ENCODE results near the gene LRRC8B. TPM values are rescaled to one million over a fixed set of nuclear protein-coding genes. Genes with fewer than 3 reads are reported as not detected.
"Not testable (repeated sequence)": the region's sequence is repeated elsewhere in the genome, so short reads cannot be mapped to it uniquely, and the experiment has no call there.

Gene LRRC8B
- total RNA-seq, 1 donor from 2014 or later = 17.7 TPM

DNA sequence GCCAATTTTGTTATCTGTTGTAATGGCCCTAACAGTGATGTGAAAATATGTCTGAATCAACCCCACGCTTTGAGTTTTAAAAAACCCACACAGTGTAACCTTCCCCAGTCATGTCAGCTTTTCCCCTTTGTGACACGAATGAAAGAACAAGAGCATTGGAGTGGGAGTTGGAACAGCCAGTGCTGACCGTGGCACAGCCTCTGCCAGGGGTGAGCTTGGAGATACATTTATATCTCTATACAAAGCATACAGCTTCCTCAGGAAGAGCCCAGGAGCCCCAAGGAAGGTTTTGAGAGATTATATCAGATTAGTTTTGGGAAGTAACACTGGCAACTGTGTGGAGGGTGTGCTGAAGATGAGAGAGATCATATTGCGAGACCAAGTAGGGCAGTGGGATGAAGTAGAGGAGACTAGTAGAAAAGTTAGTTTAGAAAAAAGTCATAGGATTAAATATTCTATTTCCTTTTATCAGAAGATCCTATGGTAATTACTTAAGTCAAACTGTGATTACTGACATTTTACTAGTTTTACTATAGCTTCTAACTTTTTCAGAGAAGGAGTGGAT, 15.9 kb downstream of the LRRC8B start:
- no peaks in the 10 kb centered on the region for H3K9me3 Mint-ChIP-seq (ENCODE audit: unreplicated experiment)
- TF ChIP-seq, protein P1, sequence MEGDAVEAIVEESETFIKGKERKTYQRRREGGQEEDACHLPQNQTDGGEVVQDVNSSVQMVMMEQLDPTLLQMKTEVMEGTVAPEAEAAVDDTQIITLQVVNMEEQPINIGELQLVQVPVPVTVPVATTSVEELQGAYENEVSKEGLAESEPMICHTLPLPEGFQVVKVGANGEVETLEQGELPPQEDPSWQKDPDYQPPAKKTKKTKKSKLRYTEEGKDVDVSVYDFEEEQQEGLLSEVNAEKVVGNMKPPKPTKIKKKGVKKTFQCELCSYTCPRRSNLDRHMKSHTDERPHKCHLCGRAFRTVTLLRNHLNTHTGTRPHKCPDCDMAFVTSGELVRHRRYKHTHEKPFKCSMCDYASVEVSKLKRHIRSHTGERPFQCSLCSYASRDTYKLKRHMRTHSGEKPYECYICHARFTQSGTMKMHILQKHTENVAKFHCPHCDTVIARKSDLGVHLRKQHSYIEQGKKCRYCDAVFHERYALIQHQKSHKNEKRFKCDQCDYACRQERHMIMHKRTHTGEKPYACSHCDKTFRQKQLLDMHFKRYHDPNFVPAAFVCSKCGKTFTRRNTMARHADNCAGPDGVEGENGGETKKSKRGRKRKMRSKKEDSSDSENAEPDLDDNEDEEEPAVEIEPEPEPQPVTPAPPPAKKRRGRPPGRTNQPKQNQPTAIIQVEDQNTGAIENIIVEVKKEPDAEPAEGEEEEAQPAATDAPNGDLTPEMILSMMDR (IDR thresholded peaks at IDR 0.05; ENCODE audit: partially characterized antibody, unreplicated experiment) = no peak
- H3K4me3 Mint-ChIP-seq (ENCODE audit: unreplicated experiment) = no peak overlapping the region
- H3K36me3 Mint-ChIP-seq (ENCODE audit: unreplicated experiment) = no peaks in the 10 kb centered on the region
- no peak for DNase-seq
- no peaks in the 10 kb centered on the region for H3K4me1 Mint-ChIP-seq (ENCODE audit: low read depth, unreplicated experiment)
- H3K27ac Mint-ChIP-seq (ENCODE audit: unreplicated experiment) = no peak overlapping the region
- H3K27me3 Mint-ChIP-seq (ENCODE audit: unreplicated experiment) = no peaks in the 10 kb centered on the region

DNA sequence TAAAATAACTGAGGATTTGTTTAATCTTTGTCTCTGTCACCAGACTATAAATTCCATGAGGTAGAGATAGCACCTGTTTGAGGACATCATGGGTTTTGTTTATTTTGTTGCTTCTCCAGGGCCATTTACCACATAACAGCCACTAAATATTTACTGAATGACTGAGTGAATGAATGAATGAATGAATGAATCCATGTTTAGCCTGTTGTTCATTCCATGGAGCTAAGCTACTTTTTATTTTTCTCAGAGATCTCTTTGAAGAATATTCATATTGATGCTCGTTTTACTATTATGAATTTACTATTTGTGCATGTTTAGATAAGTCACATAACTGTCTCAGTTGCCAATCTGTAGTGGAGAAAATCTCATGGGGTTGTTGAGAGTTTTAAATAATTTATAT, 17.7 kb downstream of the LRRC8B start:
- no peak overlapping the region for H3K4me3 Mint-ChIP-seq (ENCODE audit: unreplicated experiment)
- no peaks in the 10 kb centered on the region for H3K27me3 Mint-ChIP-seq (ENCODE audit: unreplicated experiment)
- no peaks in the 10 kb centered on the region for H3K9me3 Mint-ChIP-seq (ENCODE audit: unreplicated experiment)
- H3K36me3 Mint-ChIP-seq (ENCODE audit: unreplicated experiment) = no peaks in the 10 kb centered on the region
- H3K27ac Mint-ChIP-seq (ENCODE audit: unreplicated experiment) = no peak overlapping the region
- no peaks in the 10 kb centered on the region for H3K4me1 Mint-ChIP-seq (ENCODE audit: low read depth, unreplicated experiment)
- DNase-seq = no peak
- TF ChIP-seq, protein P1 (IDR thresholded peaks at IDR 0.05; ENCODE audit: partially characterized antibody, unreplicated experiment) = no peak

DNA sequence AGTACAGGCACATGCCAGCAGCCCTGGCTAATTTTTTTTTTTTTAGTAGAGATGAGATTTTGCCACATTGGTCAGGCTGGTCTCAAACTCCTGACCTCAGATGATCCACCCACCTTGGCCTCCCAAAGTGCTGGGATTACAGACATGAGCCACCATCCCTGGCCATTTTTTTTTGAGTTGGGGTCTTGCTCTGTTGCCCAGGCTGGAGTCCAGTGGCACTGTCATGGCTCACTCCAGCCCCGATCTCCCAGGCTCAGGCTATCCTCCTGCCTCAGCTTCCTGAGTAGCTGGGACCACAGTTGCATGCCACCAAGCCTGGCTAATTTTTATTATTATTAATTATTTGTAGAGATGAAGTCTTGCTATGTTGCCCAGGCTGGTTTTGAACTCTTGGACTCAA, 19.0 kb downstream of the LRRC8B start:
- not testable (repeated sequence) for H3K27me3 Mint-ChIP-seq (ENCODE audit: unreplicated experiment); H3K9me3 Mint-ChIP-seq (ENCODE audit: unreplicated experiment); H3K36me3 Mint-ChIP-seq (ENCODE audit: unreplicated experiment); H3K4me3 Mint-ChIP-seq (ENCODE audit: unreplicated experiment); H3K4me1 Mint-ChIP-seq (ENCODE audit: low read depth, unreplicated experiment); DNase-seq; H3K27ac Mint-ChIP-seq (ENCODE audit: unreplicated experiment)

DNA sequence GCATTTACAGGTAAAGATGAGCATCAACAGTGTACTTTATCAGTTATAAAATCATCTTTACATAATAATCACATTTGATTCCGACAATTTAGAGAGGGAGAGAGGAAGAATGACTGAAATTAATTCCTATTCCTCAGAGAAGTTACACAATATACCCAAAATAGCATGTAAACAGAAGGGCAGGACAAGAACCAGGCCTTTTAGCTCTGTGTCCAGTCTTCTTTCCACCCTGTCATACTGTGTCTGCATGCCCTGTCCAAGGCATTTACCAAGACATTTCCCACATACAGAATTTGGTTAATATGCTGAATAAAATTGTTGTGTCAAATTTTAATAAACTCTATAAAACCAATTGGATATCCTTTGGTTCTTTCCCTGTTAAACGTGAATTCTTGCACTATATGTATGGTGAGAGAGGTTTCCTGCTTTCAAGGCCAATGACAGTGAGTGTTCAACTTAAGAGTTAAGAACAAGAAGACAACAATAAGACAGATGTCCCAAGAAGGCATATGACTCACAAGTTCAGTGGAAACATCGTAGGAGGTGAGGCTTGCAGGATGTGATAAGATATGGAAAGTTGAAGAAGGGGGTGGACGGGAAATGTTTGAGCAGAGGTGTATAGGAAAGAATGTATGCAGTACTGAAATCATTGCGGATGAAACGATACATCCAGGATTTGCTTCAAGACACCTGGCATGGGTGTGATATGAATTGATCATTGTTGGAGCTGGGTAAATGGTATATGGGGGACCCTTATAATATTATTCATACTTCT, 20.8 kb downstream of the LRRC8B start:
- Mint-ChIP-seq H3K4me3 (ENCODE audit: unreplicated experiment) (no peak overlapping the region), H3K27ac (ENCODE audit: unreplicated experiment) (no peak overlapping the region), H3K9me3 (ENCODE audit: unreplicated experiment) (no peaks in the 10 kb centered on the region), H3K36me3 (ENCODE audit: unreplicated experiment) (no peaks in the 10 kb centered on the region), H3K4me1 (ENCODE audit: low read depth, unreplicated experiment) (no peaks in the 10 kb centered on the region), H3K27me3 (ENCODE audit: unreplicated experiment) (no peaks in the 10 kb centered on the region)
- DNase-seq = no peak
- TF ChIP-seq, protein P1 (IDR thresholded peaks at IDR 0.05; ENCODE audit: partially characterized antibody, unreplicated experiment) = no peak

DNA sequence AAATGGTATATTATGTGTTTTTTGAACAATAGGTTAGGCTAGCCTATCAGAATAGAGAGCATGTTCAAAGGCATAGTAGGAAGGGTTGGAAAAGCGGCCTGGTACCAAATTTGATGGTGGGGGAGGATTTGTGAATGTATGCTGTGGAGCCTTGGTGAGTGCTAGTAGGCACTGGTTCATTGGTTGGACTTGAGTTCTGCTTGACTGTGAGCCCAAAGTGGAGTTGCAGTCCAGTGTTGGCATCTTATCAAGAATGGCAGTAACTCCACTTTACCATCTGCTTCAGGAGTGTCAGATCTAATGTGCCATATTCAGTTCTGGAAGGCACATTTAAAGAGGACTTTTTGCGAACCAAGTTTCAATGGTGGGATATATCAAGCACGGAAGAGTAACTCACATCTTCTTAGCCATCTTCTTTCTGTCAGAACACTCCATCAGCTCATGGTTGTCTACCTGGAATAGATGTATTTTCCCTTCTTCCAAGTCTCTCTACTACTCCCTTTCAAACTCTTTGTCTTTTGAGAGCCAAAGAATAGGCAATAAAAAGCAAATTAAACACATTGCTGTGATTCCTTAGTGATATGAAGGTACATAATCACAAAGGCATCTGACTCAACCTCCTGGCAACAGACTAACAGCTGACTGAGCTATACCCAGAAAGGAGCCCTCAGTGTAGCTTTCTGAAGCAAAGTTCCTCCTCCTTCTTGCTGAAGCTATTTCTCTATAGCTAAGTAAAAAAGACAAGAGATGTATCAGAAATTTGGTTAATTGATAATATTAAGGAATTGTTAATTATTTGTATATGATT, 21.7 kb downstream of the LRRC8B start:
- Mint-ChIP-seq H3K4me3 (ENCODE audit: unreplicated experiment) (no peak overlapping the region), H3K4me1 (ENCODE audit: low read depth, unreplicated experiment) (no peaks in the 10 kb centered on the region), H3K27ac (ENCODE audit: unreplicated experiment) (no peak overlapping the region), H3K9me3 (ENCODE audit: unreplicated experiment) (no peaks in the 10 kb centered on the region), H3K27me3 (ENCODE audit: unreplicated experiment) (no peaks in the 10 kb centered on the region), H3K36me3 (ENCODE audit: unreplicated experiment) (no peaks in the 10 kb centered on the region)
- DNase-seq = no peak
- TF ChIP-seq, protein P1 (IDR thresholded peaks at IDR 0.05; ENCODE audit: partially characterized antibody, unreplicated experiment) = no peak

All from glutamatergic neuron (in vitro differentiated cells).